Neural crest cell (in vitro differentiated cells): Measurements from ENCODE around the gene CNGA2. TPM values are rescaled to one million over a fixed set of nuclear protein-coding genes. Genes with fewer than 3 reads are reported as not detected.

Experiments used
- DNase-seq: peaks from one replicate; pipeline ENCODE4 v3.0.0; 2021; ENCODE audit warnings: low read depth, mixed read lengths, low spot score
- H3K27ac Mint-ChIP-seq: one replicate; pipeline ENCODE4 v1.8.0; 2021; ENCODE audit warnings: mild to moderate bottlenecking, mixed read lengths; ENCODE audit not compliant: unreplicated experiment
- H3K27me3 Mint-ChIP-seq: 2 replicates; pipeline ENCODE4 v1.8.0; 2021; ENCODE audit warnings: low read depth, mild to moderate bottlenecking, mixed read lengths
- H3K36me3 Mint-ChIP-seq: 2 replicates; pipeline ENCODE4 v1.8.0; 2021; ENCODE audit warnings: low read depth, mild to moderate bottlenecking, mixed read lengths
- H3K4me1 Mint-ChIP-seq: 2 replicates; pipeline ENCODE4 v1.8.0; 2021; ENCODE audit warnings: mixed read lengths
- H3K4me3 Mint-ChIP-seq: one replicate; pipeline ENCODE4 v1.8.0; 2021; ENCODE audit warnings: mild to moderate bottlenecking, mixed read lengths
- H3K9me3 Mint-ChIP-seq: 2 replicates; pipeline ENCODE4 v1.8.0; 2021; ENCODE audit warnings: mixed read lengths
- CTCF ChIP-seq: fragments of 200-600 bp; sonication (generic); conservative IDR thresholded peaks from 2 replicates; pipeline ENCODE4 v1.5.0; 2021; ENCODE audit warnings: antibody characterized with exemption, mild to moderate bottlenecking
- total RNA-seq: library from RNA; stranded (reverse); gene quantifications from 2 replicates; pipeline ENCODE4 v1.2.1, GENCODE V29; 2021

Gene CNGA2
- total RNA-seq, 1 donor from 2014 or later = not detected

GRCh38 chrX:151702741-151703340, 31.7 kb upstream of the CNGA2 start:
- TF ChIP-seq CTCF = no peak
- Mint-ChIP-seq H3K4me1 (peaks cover 12% of the 10 kb centered on the region), H3K27ac (no peak overlapping the region), H3K4me3 (no peak overlapping the region), H3K36me3 (no peaks in the 10 kb centered on the region), H3K9me3 (no peaks in the 10 kb centered on the region), H3K27me3 (no peaks in the 10 kb centered on the region)
- no peak for DNase-seq

- Mint-ChIP-seq H3K9me3 (no peaks in the 10 kb centered on the region), H3K36me3 (no peaks in the 10 kb centered on the region), H3K27ac (no peak overlapping the region), H3K27me3 (no peaks in the 10 kb centered on the region), H3K4me1 (peaks cover 10% of the 10 kb centered on the region), H3K4me3 (no peak overlapping the region)
- DNase-seq = no peak
- TF ChIP-seq CTCF = no peak
These were observed 31.1 kb upstream of the CNGA2 start for GRCh38 chrX:151703487-151703886.

- TF ChIP-seq CTCF = no peak
- no peaks in the 10 kb centered on the region for H3K9me3 Mint-ChIP-seq
- no peaks in the 10 kb centered on the region for H3K27me3 Mint-ChIP-seq
- H3K4me1 Mint-ChIP-seq = peaks cover 10% of the 10 kb centered on the region
- DNase-seq = no peak
- no peak overlapping the region for H3K27ac Mint-ChIP-seq
- H3K4me3 Mint-ChIP-seq = no peak overlapping the region
- H3K36me3 Mint-ChIP-seq = no peaks in the 10 kb centered on the region
These were observed 30.4 kb upstream of the CNGA2 start for GRCh38 chrX:151704041-151704663.

GRCh38 chrX:151708821-151709220, 25.7 kb upstream of the CNGA2 start:
- no peak for TF ChIP-seq CTCF
- Mint-ChIP-seq H3K9me3 (no peaks in the 10 kb centered on the region), H3K27me3 (peaks cover 7% of the 10 kb centered on the region), H3K4me3 (no peak overlapping the region), H3K4me1 (peaks cover 5% of the 10 kb centered on the region), H3K27ac (no peak overlapping the region), H3K36me3 (no peaks in the 10 kb centered on the region)
- no peak for DNase-seq

- no peak overlapping the region for H3K4me3 Mint-ChIP-seq
- H3K4me1 Mint-ChIP-seq = no peaks in the 10 kb centered on the region
- DNase-seq = no peak
- no peak overlapping the region for H3K27ac Mint-ChIP-seq
- no peaks in the 10 kb centered on the region for H3K36me3 Mint-ChIP-seq
- H3K27me3 Mint-ChIP-seq = peaks cover 7% of the 10 kb centered on the region
- no peak for TF ChIP-seq CTCF
- H3K9me3 Mint-ChIP-seq = no peaks in the 10 kb centered on the region
These were observed 24.1 kb upstream of the CNGA2 start for GRCh38 chrX:151710457-151710856.
